HepG2 (cell line): ENCODE data around the gene TAF4B. TPM values are rescaled to one million over a fixed set of nuclear protein-coding genes. Genes with fewer than 3 reads are reported as not detected.

Source experiments
- ASH2L ChIP-seq: fragments of 300-600, 200-600 bp; sonication (generic); IDR thresholded peaks from 2 replicates; pipeline ENCODE4 v1.7.0; 2017; ENCODE audit warnings: low read depth, mild to moderate bottlenecking, moderate library complexity, mixed read lengths, low read length; ENCODE audit not compliant: insufficient read length
- ATF1 ChIP-seq: IDR thresholded peaks from 2 replicates; pipeline ENCODE4 v1.6.1; 2016; ENCODE audit warnings: mild to moderate bottlenecking, control low read depth
- FOXA1 ChIP-seq, 2 experiments: fragments of 450-650 bp in 1 of 2; sonication (generic) in 1 of 2; formaldehyde crosslinking in 1 of 2; IDR thresholded peaks; 2 replicates each; pipeline versions ENCODE4 v1.4.0 to v1.6.1; 2016 to 2020; ENCODE audit warnings: missing genetic modification reagents in 1 of 2
- FOXA3 ChIP-seq: IDR thresholded peaks from 2 replicates; pipeline ENCODE4 v1.6.1; 2016; ENCODE audit warnings: missing genetic modification reagents, missing compliant biosample characterization
- HOXA5 ChIP-seq: sonication (generic); formaldehyde crosslinking; IDR thresholded peaks from 2 replicates; pipeline ENCODE4 v1.4.0; 2020; ENCODE audit warnings: missing genetic modification reagents
- MEIS2 ChIP-seq: sonication (generic); formaldehyde crosslinking; IDR thresholded peaks from 2 replicates; pipeline ENCODE4 v1.9.0; 2021; ENCODE audit warnings: mild to moderate bottlenecking, missing genetic modification reagents
- MXI1 ChIP-seq: IDR thresholded peaks from 3 replicates; pipeline ENCODE4 v1.6.1; 2012; ENCODE audit warnings: low read depth, low read length, inconsistent platforms, borderline replicate concordance
- MYPOP ChIP-seq: sonication (generic); formaldehyde crosslinking; IDR thresholded peaks from 2 replicates; pipeline ENCODE4 v1.8.1; 2023; ENCODE audit warnings: mild to moderate bottlenecking, moderate library complexity, missing genetic modification reagents
- RAD51 ChIP-seq: fragments of 450-650 bp; IDR thresholded peaks from 2 replicates; pipeline ENCODE4 v1.6.1; 2016; ENCODE audit warnings: borderline replicate concordance
- RBM39 ChIP-seq: fragments of 200-400 bp; formaldehyde crosslinking; IDR thresholded peaks from one replicate; pipeline ENCODE4 v1.6.1; 2018; ENCODE audit warnings: antibody characterized with exemption, mild to moderate bottlenecking, low read depth, low read length; ENCODE audit not compliant: poor library complexity, severe bottlenecking
- TMF1 ChIP-seq: sonication (generic); formaldehyde crosslinking; IDR thresholded peaks from 2 replicates; pipeline ENCODE4 v1.8.1; 2022; ENCODE audit warnings: low read depth, missing genetic modification reagents
- ZBTB20 ChIP-seq: sonication (generic); formaldehyde crosslinking; IDR thresholded peaks from 2 replicates; pipeline ENCODE4 v1.8.1; 2023; ENCODE audit warnings: missing genetic modification reagents, low read depth, mild to moderate bottlenecking, borderline replicate concordance
- ZNF382 ChIP-seq: sonication (generic); formaldehyde crosslinking; IDR thresholded peaks from 2 replicates; pipeline ENCODE4 v1.5.0; 2020; ENCODE audit warnings: missing genetic modification reagents, mild to moderate bottlenecking, borderline replicate concordance
- ZNF432 ChIP-seq: sonication (generic); formaldehyde crosslinking; IDR thresholded peaks from 2 replicates; pipeline ENCODE4 v1.5.0; 2020; ENCODE audit warnings: missing genetic modification reagents, mild to moderate bottlenecking, borderline replicate concordance
- ZNF605 ChIP-seq: sonication (generic); formaldehyde crosslinking; IDR thresholded peaks from 2 replicates; pipeline ENCODE4 v1.8.0; 2022; ENCODE audit warnings: mild to moderate bottlenecking, missing genetic modification reagents
- ZNF703 ChIP-seq: sonication (generic); formaldehyde crosslinking; IDR thresholded peaks from 2 replicates; pipeline ENCODE4 v1.5.1; 2020; ENCODE audit warnings: missing genetic modification reagents, mild to moderate bottlenecking, moderate library complexity, borderline replicate concordance
- ZNF879 ChIP-seq: sonication (generic); formaldehyde crosslinking; IDR thresholded peaks from 2 replicates; pipeline ENCODE4 v1.8.1; 2023; ENCODE audit warnings: missing genetic modification reagents
- polyA plus RNA-seq, 8 experiments: library from polyadenylated mRNA; depleted of rRNA in 3 of 8; stranded (reverse) in 7 of 8; unstranded in 1 of 8; fragments of >200 nt; fragmentation: Illumina TruSeq in 4 of 8; extraction: Trizol in 4 of 8; gene quantifications; 2 replicates each; pipeline versions ENCODE4 v1.2.1 to v1.2.3, GENCODE V29; 2011 to 2016; ENCODE audit warnings: low read depth in 4 of 8, missing spikeins in 1 of 8, mixed read lengths in 1 of 8; ENCODE audit not compliant: insufficient read depth in 1 of 8
- total RNA-seq, 5 experiments: library from RNA; depleted of rRNA; stranded (reverse); fragments of >200 nt; fragmentation: Illumina TruSeq; extraction: Trizol; gene quantifications; 2 replicates each; pipeline ENCODE4 v1.2.3, GENCODE V29; 2016; ENCODE audit warnings: low read depth in 1 of 5
- TF ChIP-seq, protein P1 (sequence below): sonication (generic); formaldehyde crosslinking; IDR thresholded peaks from one replicate; pipeline ENCODE4 v1.5.1; 2020; ENCODE audit warnings: mild to moderate bottlenecking, missing genetic modification reagents; ENCODE audit errors: not compliant biosample characterization

TAF4B gene
- total and polyA plus RNA-seq, 2 of the 13 experiments (the other 11 are each of a cell fraction or from before 2014, with no cell fraction given), result 2.2 to 3.8 TPM

GRCh38 chr18:26226229-26227050 is at the start of gene TAF4B (continued):
- TF ChIP-seq, protein P1, sequence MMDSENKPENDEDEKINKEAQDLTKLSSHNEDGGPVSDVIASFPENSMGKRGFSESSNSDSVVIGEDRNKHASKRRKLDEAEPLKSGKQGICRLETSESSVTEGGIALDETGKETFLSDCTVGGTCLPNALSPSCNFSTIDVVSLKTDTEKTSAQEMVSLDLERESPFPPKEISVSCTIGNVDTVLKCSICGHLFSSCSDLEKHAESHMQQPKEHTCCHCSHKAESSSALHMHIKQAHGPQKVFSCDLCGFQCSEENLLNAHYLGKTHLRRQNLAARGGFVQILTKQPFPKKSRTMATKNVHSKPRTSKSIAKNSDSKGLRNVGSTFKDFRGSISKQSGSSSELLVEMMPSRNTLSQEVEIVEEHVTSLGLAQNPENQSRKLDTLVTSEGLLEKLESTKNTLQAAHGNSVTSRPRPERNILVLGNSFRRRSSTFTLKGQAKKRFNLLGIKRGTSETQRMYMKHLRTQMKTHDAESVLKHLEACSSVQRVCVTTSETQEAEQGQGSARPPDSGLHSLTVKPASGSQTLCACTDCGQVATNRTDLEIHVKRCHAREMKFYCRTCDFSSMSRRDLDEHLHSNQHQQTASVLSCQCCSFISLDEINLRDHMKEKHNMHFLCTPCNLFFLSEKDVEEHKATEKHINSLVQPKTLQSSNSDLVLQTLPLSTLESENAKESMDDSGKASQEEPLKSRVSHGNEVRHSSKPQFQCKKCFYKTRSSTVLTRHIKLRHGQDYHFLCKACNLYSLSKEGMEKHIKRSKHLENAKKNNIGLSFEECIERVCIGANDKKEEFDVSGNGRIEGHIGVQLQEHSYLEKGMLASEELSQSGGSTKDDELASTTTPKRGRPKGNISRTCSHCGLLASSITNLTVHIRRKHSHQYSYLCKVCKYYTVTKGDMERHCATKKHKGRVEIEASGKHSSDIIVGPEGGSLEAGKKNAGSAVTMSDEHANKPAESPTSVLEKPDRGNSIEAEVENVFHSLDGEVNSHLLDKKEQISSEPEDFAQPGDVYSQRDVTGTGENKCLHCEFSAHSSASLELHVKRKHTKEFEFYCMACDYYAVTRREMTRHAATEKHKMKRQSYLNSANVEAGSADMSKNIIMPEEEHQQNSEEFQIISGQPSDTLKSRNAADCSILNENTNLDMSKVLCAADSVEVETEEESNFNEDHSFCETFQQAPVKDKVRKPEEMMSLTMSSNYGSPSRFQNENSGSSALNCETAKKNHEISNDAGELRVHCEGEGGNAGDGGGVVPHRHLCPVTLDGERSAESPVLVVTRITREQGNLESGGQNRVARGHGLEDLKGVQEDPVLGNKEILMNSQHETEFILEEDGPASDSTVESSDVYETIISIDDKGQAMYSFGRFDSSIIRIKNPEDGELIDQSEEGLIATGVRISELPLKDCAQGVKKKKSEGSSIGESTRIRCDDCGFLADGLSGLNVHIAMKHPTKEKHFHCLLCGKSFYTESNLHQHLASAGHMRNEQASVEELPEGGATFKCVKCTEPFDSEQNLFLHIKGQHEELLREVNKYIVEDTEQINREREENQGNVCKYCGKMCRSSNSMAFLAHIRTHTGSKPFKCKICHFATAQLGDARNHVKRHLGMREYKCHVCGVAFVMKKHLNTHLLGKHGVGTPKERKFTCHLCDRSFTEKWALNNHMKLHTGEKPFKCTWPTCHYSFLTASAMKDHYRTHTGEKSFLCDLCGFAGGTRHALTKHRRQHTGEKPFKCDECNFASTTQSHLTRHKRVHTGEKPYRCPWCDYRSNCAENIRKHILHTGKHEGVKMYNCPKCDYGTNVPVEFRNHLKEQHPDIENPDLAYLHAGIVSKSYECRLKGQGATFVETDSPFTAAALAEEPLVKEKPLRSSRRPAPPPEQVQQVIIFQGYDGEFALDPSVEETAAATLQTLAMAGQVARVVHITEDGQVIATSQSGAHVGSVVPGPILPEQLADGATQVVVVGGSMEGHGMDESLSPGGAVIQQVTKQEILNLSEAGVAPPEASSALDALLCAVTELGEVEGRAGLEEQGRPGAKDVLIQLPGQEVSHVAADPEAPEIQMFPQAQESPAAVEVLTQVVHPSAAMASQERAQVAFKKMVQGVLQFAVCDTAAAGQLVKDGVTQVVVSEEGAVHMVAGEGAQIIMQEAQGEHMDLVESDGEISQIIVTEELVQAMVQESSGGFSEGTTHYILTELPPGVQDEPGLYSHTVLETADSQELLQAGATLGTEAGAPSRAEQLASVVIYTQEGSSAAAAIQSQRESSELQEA (CRISPR knock-in tag), result peak; percentile 63
- TF ChIP-seq ATF1 (CRISPR knock-in tag), result peak; percentile 64; the same call in 1 of the 2 replicates
- no peak for TF ChIP-seq ZNF703
- no peak for TF ChIP-seq MEIS2 (CRISPR knock-in tag)
- TF ChIP-seq TMF1 (CRISPR knock-in tag), result 0 out of 2 replicates have a peak, but pooled peaks have one; percentile 48
- TF ChIP-seq HOXA5, result 0 out of 2 replicates have a peak, but pooled peaks have one; percentile 33
- TF ChIP-seq ASH2L, result peak; percentile 56
- no peak for TF ChIP-seq ZBTB20 (CRISPR knock-in tag)
- no peak for TF ChIP-seq ZNF382
- peak; percentile 27 for TF ChIP-seq RBM39
- TF ChIP-seq MYPOP (CRISPR knock-in tag), result peak; percentile 28; the same call in 1 of the 2 replicates
- TF ChIP-seq ZNF605 (CRISPR knock-in tag), result peak; percentile 48; the same call in 1 of the 2 replicates
- peak; percentile 94 for TF ChIP-seq ZNF879 (CRISPR knock-in tag)
- TF ChIP-seq ZNF432, result no peak
- TF ChIP-seq FOXA1 (IDR thresholded peaks at IDR 0.05), result no peak
- 0 out of 2 replicates have a peak, but pooled peaks have one; percentile 20 for TF ChIP-seq FOXA1 (CRISPR knock-in tag; IDR thresholded peaks at IDR 0.05)
- no peak for TF ChIP-seq RAD51
- peak; percentile 49; the same call in 1 of the 3 replicates for TF ChIP-seq MXI1
- TF ChIP-seq FOXA3, result peak; percentile 31; the same call in 1 of the 2 replicates
